Neural cell (in vitro differentiated cells): ENCODE measurements around the gene NECAB3.

ENCODE experiments used
- CTCF ChIP-seq: fragments of 450-650 bp; IDR thresholded peaks from 2 replicates; pipeline ENCODE4 v1.5.1; 2014; ENCODE audit warnings: antibody characterized with exemption, mild to moderate bottlenecking, moderate library complexity; ENCODE audit not compliant: poor library complexity, severe bottlenecking
- EP300 ChIP-seq: fragments of 450-650 bp; conservative IDR thresholded peaks from 2 replicates; pipeline ENCODE4 v1.6.1; 2014; ENCODE audit warnings: antibody characterized with exemption, mild to moderate bottlenecking, moderate library complexity; ENCODE audit not compliant: poor library complexity, severe bottlenecking
- EZH2 ChIP-seq: fragments of 200-600, 300-800 bp; shearing (Covaris generic), sonication (generic); IDR thresholded peaks from 2 replicates; pipeline ENCODE4 v1.6.1; 2014; ENCODE audit warnings: antibody characterized with exemption, low read length, borderline replicate concordance, mild to moderate bottlenecking; ENCODE audit not compliant: insufficient read depth, poor library complexity, severe bottlenecking
- MXI1 ChIP-seq: fragments of 450-650 bp; conservative IDR thresholded peaks from 2 replicates; pipeline ENCODE4 v1.6.1; 2014; ENCODE audit warnings: antibody characterized with exemption, mild to moderate bottlenecking; ENCODE audit not compliant: poor library complexity, severe bottlenecking
- RAD21 ChIP-seq: fragments of 450-650 bp; conservative IDR thresholded peaks from 2 replicates; pipeline ENCODE4 v1.6.1; 2014; ENCODE audit warnings: antibody characterized with exemption, mild to moderate bottlenecking, moderate library complexity
- REST ChIP-seq: IDR thresholded peaks from 2 replicates; pipeline ENCODE4 v1.6.1; 2012; ENCODE audit warnings: borderline replicate concordance
- SMC3 ChIP-seq: fragments of 450-650 bp; conservative IDR thresholded peaks from 2 replicates; pipeline ENCODE4 v1.6.1; 2014; ENCODE audit warnings: antibody characterized with exemption, mild to moderate bottlenecking, moderate library complexity; ENCODE audit not compliant: poor library complexity
- TAF1 ChIP-seq: IDR thresholded peaks from 2 replicates; pipeline ENCODE4 v1.6.1; 2012; ENCODE audit warnings: low read depth

- TF ChIP-seq TAF1, result no peak
- no peak for TF ChIP-seq RAD21
- TF ChIP-seq CTCF, result no peak
- no peak for TF ChIP-seq EZH2
- TF ChIP-seq REST, result no peak
- TF ChIP-seq MXI1, result no peak
- TF ChIP-seq EP300, result no peak
- TF ChIP-seq SMC3, result no peak
Observed at GRCh38 chr20:33687993-33688937, 14.0 kb upstream of the NECAB3 start.
